Activated T-helper 1 cell treated with anti-CD3 and anti-CD28 coated beads, Interleukin-12 subunit alpha, Interleukin-12 subunit beta, Interleukin-2, Interleukin-4 antibody, amounts not matched to agents 30 ng/mL and 10 ng/mL and 1 ng/mL, durations not matched to agents 14 hours and 24 hours and 36 hours (primary cell): ENCODE results near the gene TMEM218. TPM values are rescaled to one million over a fixed set of nuclear protein-coding genes. Genes with fewer than 3 reads are reported as not detected.

Experiments
- DNase-seq: peaks from one replicate; pipeline ENCODE4 v3.0.0; 2021; ENCODE audit warnings: low spot score
- H3K27ac Mint-ChIP-seq: one replicate; pipeline ENCODE4 v1.8.0; 2021; ENCODE audit warnings: mild to moderate bottlenecking, mixed read lengths
- H3K27me3 Mint-ChIP-seq: one replicate; pipeline ENCODE4 v1.8.0; 2022; ENCODE audit warnings: mild to moderate bottlenecking, moderate library complexity, mixed read lengths; ENCODE audit not compliant: insufficient read depth
- H3K36me3 Mint-ChIP-seq: one replicate; pipeline ENCODE4 v1.8.0; 2021; ENCODE audit warnings: low read depth, mixed read lengths
- H3K4me1 Mint-ChIP-seq: one replicate; pipeline ENCODE4 v1.8.0; 2021; ENCODE audit warnings: low read depth, mixed read lengths
- H3K4me3 Mint-ChIP-seq: one replicate; pipeline ENCODE4 v1.8.0; 2021; ENCODE audit warnings: mild to moderate bottlenecking, moderate library complexity, mixed read lengths
- H3K9me3 Mint-ChIP-seq: one replicate; pipeline ENCODE4 v1.8.0; 2021; ENCODE audit warnings: mixed read lengths
- intact Hi-C: fragments of 100-400 bp; cut with micrococcal nuclease; formaldehyde crosslinking; loops from one replicate; pipeline ENCODE4 v1.15.1; 2024
- total RNA-seq: library from RNA; stranded (reverse); gene quantifications from 2 replicates; pipeline ENCODE4 v1.2.3, GENCODE V29; 2022

TMEM218 gene
- 14.6 and 18.0 TPM in 2 replicates for total RNA-seq

GRCh38 chr11:125111343-125112207 lies at the start of gene TMEM218:
TMEM218 (minus strand) TSS chr11:125111626; CDS start chr11:125102241, 9,385 bp downstream.
- peak; percentile 95 for DNase-seq

GRCh38 chr11:125157953-125158680 lies 46.7 kb upstream of the TMEM218 start:
- H3K27me3 Mint-ChIP-seq = peaks cover 23% of the 10 kb centered on the region
- no peaks in the 10 kb centered on the region for H3K4me1 Mint-ChIP-seq
- peaks cover 10% of the 10 kb centered on the region for H3K9me3 Mint-ChIP-seq
- no peak overlapping the region for H3K4me3 Mint-ChIP-seq
- intact Hi-C loops = no loop called here
- H3K27ac Mint-ChIP-seq = no peak overlapping the region
- H3K36me3 Mint-ChIP-seq = no peaks in the 10 kb centered on the region
- no peak for DNase-seq

More at GRCh38 chr11:125111343-125112207, at the start of gene TMEM218:
- peaks cover 11% of the 10 kb centered on the region for H3K9me3 Mint-ChIP-seq
- H3K27me3 Mint-ChIP-seq = peaks cover 2% of the 10 kb centered on the region
- peaks cover 17% of the 10 kb centered on the region for H3K4me1 Mint-ChIP-seq
- H3K27ac Mint-ChIP-seq = peak within 1 kb of the TSS; percentile 95
- peak within 1 kb of the TSS; percentile 94 for H3K4me3 Mint-ChIP-seq
- intact Hi-C loops = loop anchor here (1.0 to 5.0 kb wide), 18 partner anchors 13 to 1101 kb away; partner anchors contain the start of genes CCDC15, CDON, DDX25 and EI24
- H3K36me3 Mint-ChIP-seq = peaks cover 3% of the 10 kb centered on the region

- peaks cover 10% of the 10 kb centered on the region for H3K9me3 Mint-ChIP-seq
- intact Hi-C loops = no loop called here
- DNase-seq = no peak
- no peaks in the 10 kb centered on the region for H3K36me3 Mint-ChIP-seq
- H3K4me1 Mint-ChIP-seq = no peaks in the 10 kb centered on the region
- peaks cover 17% of the 10 kb centered on the region for H3K27me3 Mint-ChIP-seq
- H3K27ac Mint-ChIP-seq = no peak overlapping the region
- no peak overlapping the region for H3K4me3 Mint-ChIP-seq
These were observed 45.8 kb upstream of the TMEM218 start for GRCh38 chr11:125157118-125157733.

GRCh38 chr11:125156346-125157117 lies 45.1 kb upstream of the TMEM218 start:
- no peak overlapping the region for H3K4me3 Mint-ChIP-seq
- no peak overlapping the region for H3K27ac Mint-ChIP-seq
- no peaks in the 10 kb centered on the region for H3K36me3 Mint-ChIP-seq
- no peak for DNase-seq
- H3K4me1 Mint-ChIP-seq = no peaks in the 10 kb centered on the region
- H3K27me3 Mint-ChIP-seq = peaks cover 14% of the 10 kb centered on the region
- intact Hi-C loops = no loop called here
- H3K9me3 Mint-ChIP-seq = peaks cover 10% of the 10 kb centered on the region

GRCh38 chr11:125155767-125156166 lies 44.3 kb upstream of the TMEM218 start:
- H3K27ac Mint-ChIP-seq = no peak overlapping the region
- peaks cover 14% of the 10 kb centered on the region for H3K27me3 Mint-ChIP-seq
- no peak for DNase-seq
- intact Hi-C loops = no loop called here
- H3K36me3 Mint-ChIP-seq = no peaks in the 10 kb centered on the region
- no peak overlapping the region for H3K4me3 Mint-ChIP-seq
- H3K9me3 Mint-ChIP-seq = peaks cover 10% of the 10 kb centered on the region
- H3K4me1 Mint-ChIP-seq = no peaks in the 10 kb centered on the region

GRCh38 chr11:125155100-125155444 lies 43.6 kb upstream of the TMEM218 start:
- Mint-ChIP-seq H3K36me3 (no peaks in the 10 kb centered on the region), H3K27me3 (peaks cover 13% of the 10 kb centered on the region), H3K27ac (no peak overlapping the region), H3K4me3 (no peak overlapping the region), H3K9me3 (peaks cover 10% of the 10 kb centered on the region), H3K4me1 (no peaks in the 10 kb centered on the region)
- intact Hi-C loops = no loop called here
- DNase-seq = no peak

- intact Hi-C loops = no loop called here
- Mint-ChIP-seq H3K36me3 (no peaks in the 10 kb centered on the region), H3K4me3 (no peak overlapping the region), H3K4me1 (no peaks in the 10 kb centered on the region), H3K27me3 (peaks cover 17% of the 10 kb centered on the region), H3K9me3 (peaks cover 10% of the 10 kb centered on the region), H3K27ac (no peak overlapping the region)
- DNase-seq = no peak
These were observed 43.1 kb upstream of the TMEM218 start for GRCh38 chr11:125154378-125155099.

GRCh38 chr11:125153837-125154236 lies 42.4 kb upstream of the TMEM218 start:
- Mint-ChIP-seq H3K4me3 (no peak overlapping the region), H3K27ac (no peak overlapping the region), H3K36me3 (no peaks in the 10 kb centered on the region), H3K4me1 (no peaks in the 10 kb centered on the region), H3K27me3 (peaks cover 20% of the 10 kb centered on the region), H3K9me3 (peaks cover 10% of the 10 kb centered on the region)
- no peak for DNase-seq
- intact Hi-C loops = no loop called here

GRCh38 chr11:125148743-125149142 lies 37.3 kb upstream of the TMEM218 start:
- H3K4me1 Mint-ChIP-seq = no peaks in the 10 kb centered on the region
- H3K27ac Mint-ChIP-seq = no peak overlapping the region
- no peak overlapping the region for H3K4me3 Mint-ChIP-seq
- DNase-seq = no peak
- intact Hi-C loops = loop anchor here (10.0 kb wide), 1 partner anchor 274 kb away; no protein-coding TSS in a partner anchor
- no peaks in the 10 kb centered on the region for H3K36me3 Mint-ChIP-seq
- H3K27me3 Mint-ChIP-seq = peaks cover 27% of the 10 kb centered on the region
- no peaks in the 10 kb centered on the region for H3K9me3 Mint-ChIP-seq

- peaks cover 27% of the 10 kb centered on the region for H3K27me3 Mint-ChIP-seq
- H3K4me3 Mint-ChIP-seq = no peak overlapping the region
- no peaks in the 10 kb centered on the region for H3K9me3 Mint-ChIP-seq
- no peaks in the 10 kb centered on the region for H3K4me1 Mint-ChIP-seq
- H3K36me3 Mint-ChIP-seq = no peaks in the 10 kb centered on the region
- no peak overlapping the region for H3K27ac Mint-ChIP-seq
- no peak for DNase-seq
- intact Hi-C loops = loop anchor here (10.0 kb wide), 1 partner anchor 273 kb away; no protein-coding TSS in a partner anchor
These were observed 36.6 kb upstream of the TMEM218 start for GRCh38 chr11:125148011-125148410.

- H3K27me3 Mint-ChIP-seq = peaks cover 26% of the 10 kb centered on the region
- DNase-seq = no peak
- H3K27ac Mint-ChIP-seq = no peak overlapping the region
- no peaks in the 10 kb centered on the region for H3K36me3 Mint-ChIP-seq
- no peaks in the 10 kb centered on the region for H3K4me1 Mint-ChIP-seq
- intact Hi-C loops = loop anchor here (10.0 kb wide), 1 partner anchor 272 kb away; no protein-coding TSS in a partner anchor
- no peaks in the 10 kb centered on the region for H3K9me3 Mint-ChIP-seq
- no peak overlapping the region for H3K4me3 Mint-ChIP-seq
These were observed 35.9 kb upstream of the TMEM218 start for GRCh38 chr11:125147280-125147679.

- Mint-ChIP-seq H3K27ac (no peak overlapping the region), H3K4me1 (no peaks in the 10 kb centered on the region), H3K36me3 (no peaks in the 10 kb centered on the region), H3K4me3 (no peak overlapping the region), H3K27me3 (peaks cover 31% of the 10 kb centered on the region), H3K9me3 (no peaks in the 10 kb centered on the region)
- intact Hi-C loops = loop anchor here (10.0 kb wide), 1 partner anchor 271 kb away; no protein-coding TSS in a partner anchor
- DNase-seq = no peak
These were observed 34.8 kb upstream of the TMEM218 start for GRCh38 chr11:125146232-125146631.
